Activated CD4-positive, alpha-beta T cell treated with anti-CD3 and anti-CD28 coated beads, Interleukin-2, amount 50 U/mL, for 16 hours (primary cell): ENCODE measurements around the gene CPA3.

Source experiments
- DNase-seq: peaks from one replicate; pipeline ENCODE4 v3.0.0-alpha.2; 2020

Gene CPA3

DNA sequence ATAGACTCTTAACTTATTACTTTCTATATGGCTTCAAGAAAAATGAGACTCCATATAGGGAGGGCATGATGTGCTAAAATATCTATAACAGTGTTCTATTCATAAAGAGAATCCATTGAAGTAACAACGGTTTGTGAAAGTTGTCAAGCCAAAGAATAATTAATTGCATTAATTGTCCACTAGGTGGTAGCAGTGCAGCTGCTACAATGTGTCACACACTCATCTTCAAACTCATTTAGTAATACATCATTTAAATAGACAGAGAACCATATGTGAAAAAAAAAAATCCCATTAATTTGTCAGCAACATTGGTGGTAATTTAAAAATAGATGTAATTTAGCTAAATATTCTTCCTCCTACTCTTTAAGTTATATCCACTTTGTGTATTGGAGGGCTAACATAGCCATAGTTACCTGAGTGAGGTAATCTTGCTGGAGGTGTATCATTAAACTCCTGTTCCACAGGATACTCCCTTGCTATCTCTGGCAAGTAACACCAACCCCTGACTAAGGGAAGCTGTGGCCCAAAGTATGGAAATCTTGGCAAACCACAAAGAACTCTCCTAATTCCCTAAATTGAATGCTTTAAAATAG, 3.7 kb upstream of the CPA3 start:
- DNase-seq: peak; percentile 36

GRCh38 chr3:148863297-148863696, 1.8 kb upstream of the CPA3 start:
- DNase-seq: no peak

DNA sequence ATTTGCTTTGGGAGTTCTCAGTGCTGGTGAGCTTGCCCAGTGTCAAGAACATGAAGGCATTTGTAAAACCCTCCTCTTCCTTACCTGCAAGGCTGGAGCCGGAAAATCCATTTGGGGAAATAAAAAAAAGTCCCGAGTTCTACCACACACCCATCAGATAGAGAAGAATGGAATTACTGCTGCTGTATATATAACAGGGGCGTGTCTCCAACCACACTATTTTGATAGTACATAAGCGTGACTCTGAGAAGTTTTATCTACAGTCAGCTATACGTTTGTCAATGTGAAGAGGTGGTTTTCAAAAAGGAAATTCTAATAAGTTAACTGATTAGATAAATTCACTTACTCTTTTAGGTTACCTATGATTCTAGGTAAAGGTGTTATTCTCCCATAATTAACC, 1.3 kb upstream of the CPA3 start:
- no peak for DNase-seq

DNA sequence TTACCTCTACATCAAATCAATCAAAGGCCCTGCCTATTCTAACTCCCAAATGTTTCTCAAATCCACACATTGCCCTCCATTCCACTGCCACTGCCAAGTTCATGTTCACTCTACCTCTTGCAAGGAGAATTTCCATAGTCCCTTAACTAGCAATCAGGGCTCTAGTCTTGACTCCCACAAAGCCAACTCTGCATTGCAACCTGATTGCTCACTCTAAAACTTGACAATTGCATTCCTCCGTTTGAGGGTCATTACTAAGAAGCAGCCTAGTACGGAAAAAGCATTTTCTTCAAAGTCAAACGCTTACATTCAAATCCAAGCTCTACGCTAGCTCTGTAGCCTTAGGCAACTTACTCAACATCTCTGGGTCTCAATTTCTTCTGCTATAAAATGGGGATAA, 1.2 kb downstream of the CPA3 start:
- DNase-seq: no peak

- no peak for DNase-seq
Observed at GRCh38 chr3:148873270-148873927, 8.3 kb downstream of the CPA3 start.

GRCh38 chr3:148873977-148874376, 8.9 kb downstream of the CPA3 start:
- DNase-seq: no peak

- no peak for DNase-seq
Observed at GRCh38 chr3:148878095-148878494, 13.0 kb downstream of the CPA3 start.

DNA sequence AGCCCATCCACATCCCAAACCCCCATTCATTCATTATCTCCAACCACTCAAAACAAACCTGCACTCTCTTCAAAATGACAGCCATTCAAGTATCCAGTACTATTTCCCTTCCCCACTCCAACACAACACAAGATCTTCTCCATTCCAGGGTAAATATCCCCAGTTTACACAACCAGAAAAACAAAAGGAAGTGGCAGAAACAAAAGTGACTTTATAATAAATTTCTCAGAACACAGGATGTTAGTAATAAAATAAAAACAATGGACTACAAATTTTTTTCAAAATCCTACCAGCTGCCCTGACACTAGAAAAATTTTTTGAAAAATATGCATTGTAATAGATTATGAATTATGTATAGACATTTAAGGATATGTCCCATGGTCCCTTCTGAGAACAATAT, 14.2 kb downstream of the CPA3 start:
- DNase-seq: no peak

GRCh38 chr3:148880681-148881080, 15.6 kb downstream of the CPA3 start:
- DNase-seq: peak; percentile 5

DNA sequence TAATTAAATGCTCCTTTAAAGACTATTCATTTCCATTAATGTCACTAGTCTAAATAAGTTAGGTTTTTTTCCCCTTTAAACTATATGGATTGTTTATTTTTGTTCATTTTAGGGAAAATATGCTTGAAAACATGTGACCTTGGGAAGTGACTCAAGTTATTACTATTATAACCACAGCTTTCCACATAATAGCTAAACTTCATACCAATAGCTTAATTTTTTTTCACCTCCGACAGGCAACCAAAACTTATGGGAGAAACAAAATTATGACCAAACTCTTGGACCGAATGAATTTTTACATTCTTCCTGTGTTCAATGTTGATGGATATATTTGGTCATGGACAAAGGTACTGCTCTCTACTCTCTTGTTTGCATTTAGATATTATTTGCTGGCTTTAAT, 16.2 kb downstream of the CPA3 start:
- DNase-seq: no peak

DNA sequence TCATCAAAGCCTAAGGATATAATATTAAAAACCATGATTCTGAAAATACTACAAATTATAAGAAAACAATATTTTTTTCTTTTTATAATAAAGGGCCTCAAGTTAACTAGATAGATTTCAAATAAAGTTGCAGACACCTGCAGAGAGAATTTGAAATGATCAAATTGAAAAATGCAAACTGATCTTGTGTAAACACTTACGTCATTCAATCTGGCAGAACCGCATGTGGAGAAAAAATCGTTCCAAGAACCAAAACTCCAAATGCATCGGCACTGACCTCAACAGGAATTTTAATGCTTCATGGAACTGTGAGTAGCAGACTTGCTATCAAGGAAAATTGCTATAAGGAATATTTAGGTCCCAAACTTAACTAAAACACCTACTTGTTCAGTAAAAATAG, 17.2 kb downstream of the CPA3 start:
- no peak for DNase-seq

- no peak for DNase-seq
Observed at GRCh38 chr3:148883163-148883562, 18.1 kb downstream of the CPA3 start.

- DNase-seq: no peak
Observed at GRCh38 chr3:148884261-148884660, 19.2 kb downstream of the CPA3 start.

DNA sequence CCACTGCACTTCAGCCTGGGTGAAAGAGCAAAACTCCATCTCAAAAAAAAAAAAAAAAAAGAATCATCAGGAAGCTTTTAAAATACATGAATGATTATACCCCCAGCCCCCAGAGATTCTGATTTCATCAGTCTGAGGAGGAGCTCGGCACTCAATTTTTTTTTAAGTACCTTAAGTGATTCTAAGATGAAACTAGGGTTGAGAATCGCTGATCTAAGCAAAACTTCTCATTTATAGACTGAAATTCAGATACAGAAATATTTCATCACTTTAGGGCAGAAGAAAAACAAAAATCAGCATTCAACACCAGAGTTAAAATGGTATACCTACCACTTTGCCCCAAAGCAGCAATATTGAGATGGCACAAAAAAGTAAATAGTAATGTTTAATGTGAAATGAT, 24.7 kb downstream of the CPA3 start:
- DNase-seq: no peak

GRCh38 chr3:148896062-148896461, 31.0 kb downstream of the CPA3 start:
- no peak for DNase-seq

GRCh38 chr3:148901987-148902791, 37.1 kb downstream of the CPA3 start:
- no peak for DNase-seq

DNA sequence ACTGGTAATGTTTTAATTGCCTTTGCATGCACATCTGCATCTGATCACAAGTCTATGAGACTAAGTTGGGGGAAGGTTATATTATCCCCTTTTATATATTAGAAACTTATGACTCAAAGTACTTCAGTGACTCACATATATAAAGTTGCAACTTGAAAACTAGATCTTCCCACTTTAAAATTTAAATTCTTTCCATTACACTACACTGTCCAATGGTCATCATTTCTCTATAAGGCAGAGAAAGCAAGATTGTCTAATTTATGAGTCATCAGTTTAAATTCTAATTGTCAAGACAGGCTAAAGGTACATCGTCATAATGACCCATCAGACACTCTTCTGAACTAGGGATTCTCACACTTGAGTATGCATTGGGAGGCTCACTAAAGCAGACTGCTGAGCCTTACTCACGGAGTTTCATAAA, 37.9 kb downstream of the CPA3 start:
- DNase-seq: no peak

GRCh38 chr3:148903941-148904340, 38.8 kb downstream of the CPA3 start:
- DNase-seq: no peak

GRCh38 chr3:148906667-148907066, 41.6 kb downstream of the CPA3 start:
- no peak for DNase-seq

GRCh38 chr3:148911173-148911572, 46.1 kb downstream of the CPA3 start:
- no peak for DNase-seq

DNA sequence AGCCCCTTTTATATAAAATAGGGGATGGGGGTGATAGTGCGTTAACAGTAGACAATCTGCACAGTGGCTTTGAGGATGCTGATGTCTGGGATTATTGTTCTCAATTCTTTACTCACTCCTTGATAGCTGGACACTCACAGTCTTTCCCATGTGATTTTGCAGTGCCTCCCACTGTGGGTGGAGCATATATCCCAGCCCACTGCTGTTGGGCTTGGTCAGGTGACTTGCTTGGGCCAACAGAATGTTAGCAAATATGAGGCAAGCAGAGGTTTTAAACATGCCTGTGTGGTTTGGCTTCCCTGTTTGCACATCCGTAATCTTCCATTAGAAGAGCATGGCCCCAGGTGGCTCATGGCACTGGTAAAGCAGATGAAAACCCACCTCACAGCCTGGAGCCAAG, 46.5 kb downstream of the CPA3 start:
- DNase-seq: no peak

DNA sequence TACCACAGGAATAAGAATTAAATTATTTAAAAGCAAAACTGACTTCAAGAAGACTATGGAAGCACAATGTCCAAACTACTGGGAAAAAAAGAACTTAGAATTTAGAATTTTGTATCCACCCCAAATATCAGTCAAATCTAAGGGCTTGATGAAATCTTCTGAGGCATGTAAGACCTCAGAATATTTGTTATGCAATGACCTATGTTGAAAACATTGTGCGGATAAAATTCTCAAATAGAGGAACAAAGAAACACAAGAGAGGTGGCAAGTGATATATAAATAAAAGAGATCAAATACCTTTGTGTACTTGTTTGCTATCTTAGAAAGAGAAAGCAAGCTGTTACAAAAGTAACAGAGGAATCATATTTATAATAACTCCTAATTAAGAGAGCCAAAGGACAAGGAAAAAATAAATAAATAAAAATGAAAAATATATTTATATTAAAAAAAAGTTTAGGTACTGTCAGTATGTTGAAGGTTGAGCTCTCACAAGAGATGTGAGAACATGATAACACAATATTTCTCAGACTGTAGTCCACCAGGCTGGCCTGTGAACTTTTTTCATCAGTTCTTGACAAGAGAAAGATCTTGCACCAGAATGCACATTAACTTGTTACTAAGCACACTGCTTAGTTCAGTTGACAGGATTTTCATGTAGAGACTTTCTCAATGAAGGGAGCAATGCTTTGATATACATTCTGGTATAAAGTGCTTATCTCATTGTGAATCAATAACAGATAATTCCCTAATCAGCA, 50.0 kb downstream of the CPA3 start:
- DNase-seq: no peak

GRCh38 chr3:148916132-148916531, 51.0 kb downstream of the CPA3 start:
- no peak for DNase-seq

DNA sequence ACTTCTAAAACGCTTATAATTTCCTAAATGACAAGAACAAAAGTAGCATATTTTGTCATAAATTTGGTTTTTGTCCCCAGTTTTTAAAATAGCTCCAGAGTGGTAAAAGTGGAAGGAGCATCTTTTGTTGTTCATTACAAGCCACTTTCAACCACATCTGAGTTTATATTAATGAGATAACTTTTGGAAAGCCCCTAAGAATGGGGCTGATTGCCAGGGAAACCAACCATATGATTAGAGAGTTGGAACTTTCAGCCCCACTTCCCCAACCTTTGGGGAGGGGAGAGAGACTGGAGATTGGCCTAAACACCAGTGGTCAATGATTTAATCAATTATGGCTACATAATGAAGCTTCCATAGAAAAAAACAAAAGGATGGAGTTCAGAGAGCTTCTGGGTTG, 57.4 kb downstream of the CPA3 start:
- no peak for DNase-seq
